Measurements from ENCODE around the gene OXNAD1.

The OXNAD1 gene

GRCh38 chr3:16328124-16328523, 63.1 kb downstream of the OXNAD1 start:
- TF ChIP-seq, protein P1, sequence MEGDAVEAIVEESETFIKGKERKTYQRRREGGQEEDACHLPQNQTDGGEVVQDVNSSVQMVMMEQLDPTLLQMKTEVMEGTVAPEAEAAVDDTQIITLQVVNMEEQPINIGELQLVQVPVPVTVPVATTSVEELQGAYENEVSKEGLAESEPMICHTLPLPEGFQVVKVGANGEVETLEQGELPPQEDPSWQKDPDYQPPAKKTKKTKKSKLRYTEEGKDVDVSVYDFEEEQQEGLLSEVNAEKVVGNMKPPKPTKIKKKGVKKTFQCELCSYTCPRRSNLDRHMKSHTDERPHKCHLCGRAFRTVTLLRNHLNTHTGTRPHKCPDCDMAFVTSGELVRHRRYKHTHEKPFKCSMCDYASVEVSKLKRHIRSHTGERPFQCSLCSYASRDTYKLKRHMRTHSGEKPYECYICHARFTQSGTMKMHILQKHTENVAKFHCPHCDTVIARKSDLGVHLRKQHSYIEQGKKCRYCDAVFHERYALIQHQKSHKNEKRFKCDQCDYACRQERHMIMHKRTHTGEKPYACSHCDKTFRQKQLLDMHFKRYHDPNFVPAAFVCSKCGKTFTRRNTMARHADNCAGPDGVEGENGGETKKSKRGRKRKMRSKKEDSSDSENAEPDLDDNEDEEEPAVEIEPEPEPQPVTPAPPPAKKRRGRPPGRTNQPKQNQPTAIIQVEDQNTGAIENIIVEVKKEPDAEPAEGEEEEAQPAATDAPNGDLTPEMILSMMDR (IDR thresholded peaks at IDR 0.05; ENCODE audit: unreplicated experiment in 3 of 3), result no peak
- H3K27ac Mint-ChIP-seq, result no peak overlapping the region
- peaks cover 51% of the 10 kb centered on the region for H3K36me3 Mint-ChIP-seq (ENCODE audit: low read depth)
- H3K27me3 Mint-ChIP-seq (ENCODE audit: low read depth), result no peaks in the 10 kb centered on the region
- peaks cover 20% of the 10 kb centered on the region for H3K9me3 Mint-ChIP-seq
- no peak overlapping the region for H3K4me3 Mint-ChIP-seq
- peaks cover 9% of the 10 kb centered on the region for H3K4me1 Mint-ChIP-seq

- Mint-ChIP-seq H3K4me3 (no peak overlapping the region), H3K9me3 (peaks cover 22% of the 10 kb centered on the region), H3K36me3 (ENCODE audit: low read depth) (peaks cover 55% of the 10 kb centered on the region), H3K4me1 (peaks cover 9% of the 10 kb centered on the region), H3K27ac (peak overlapping the region; percentile 31 to 60 (median 35)), H3K27me3 (ENCODE audit: low read depth) (no peaks in the 10 kb centered on the region)
- TF ChIP-seq, protein P1 (IDR thresholded peaks at IDR 0.05; ENCODE audit: unreplicated experiment in 3 of 3), result no peak
These were observed 64.2 kb downstream of the OXNAD1 start for GRCh38 chr3:16329036-16329825.

DNA sequence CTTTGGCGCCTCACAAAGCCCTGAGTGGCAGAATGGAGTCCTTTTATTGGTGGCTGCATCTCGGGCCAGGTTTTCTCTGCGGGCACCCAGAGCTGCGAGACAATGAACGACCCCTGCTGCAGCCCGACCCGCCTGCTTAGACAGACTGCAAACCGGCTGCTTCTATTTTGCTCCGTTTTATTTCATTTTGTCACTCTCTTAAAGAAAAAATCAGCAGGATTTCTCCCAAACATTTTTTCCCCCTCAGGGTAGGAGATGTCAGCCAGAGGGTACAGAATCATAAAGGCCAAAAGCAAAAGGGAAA, 64.8 kb downstream of the OXNAD1 start:
- H3K36me3 Mint-ChIP-seq (ENCODE audit: low read depth), result peaks cover 59% of the 10 kb centered on the region

DNA sequence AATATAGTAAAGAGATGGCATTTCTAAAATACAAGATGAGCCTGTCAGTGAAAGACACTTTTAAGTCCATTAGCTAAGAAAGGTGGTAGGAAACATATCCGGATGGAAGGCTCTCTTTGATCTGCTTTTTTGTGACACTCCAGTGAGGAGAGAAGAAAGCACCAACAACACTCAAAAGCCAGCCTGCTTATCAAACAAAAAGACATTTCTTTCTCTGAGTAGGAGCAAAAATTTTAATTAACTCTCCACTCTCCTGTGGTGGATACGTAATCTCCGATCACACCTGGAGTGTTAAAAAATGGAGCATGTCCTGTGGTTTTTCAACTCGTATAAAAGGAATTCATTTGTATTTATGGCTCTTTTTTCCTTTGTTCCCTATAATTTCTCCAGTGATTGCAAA, 65.3 kb downstream of the OXNAD1 start:
- H3K36me3 Mint-ChIP-seq (ENCODE audit: low read depth), result peaks cover 59% of the 10 kb centered on the region
- H3K4me3 Mint-ChIP-seq, result no peak overlapping the region
- H3K27ac Mint-ChIP-seq, result peak overlapping the region in 1 of 3 experiments; percentile 60
- H3K27me3 Mint-ChIP-seq (ENCODE audit: low read depth), result no peaks in the 10 kb centered on the region
- TF ChIP-seq, protein P1 (IDR thresholded peaks at IDR 0.05; ENCODE audit: unreplicated experiment in 3 of 3), result no peak
- peaks cover 9% of the 10 kb centered on the region for H3K4me1 Mint-ChIP-seq
- H3K9me3 Mint-ChIP-seq, result peaks cover 26% of the 10 kb centered on the region

More for the DNA sequence above, 64.8 kb downstream of the OXNAD1 start:
- Mint-ChIP-seq H3K4me1 (peaks cover 9% of the 10 kb centered on the region), H3K27me3 (ENCODE audit: low read depth) (no peaks in the 10 kb centered on the region), H3K9me3 (peaks cover 26% of the 10 kb centered on the region), H3K27ac (peak overlapping the region; percentile 31 to 60 (median 35)), H3K4me3 (no peak overlapping the region)
- TF ChIP-seq, protein P1 (IDR thresholded peaks at IDR 0.05; ENCODE audit: unreplicated experiment in 3 of 3), result no peak

GRCh38 chr3:16331319-16331883, 66.4 kb downstream of the OXNAD1 start:
- Mint-ChIP-seq H3K4me3 (no peak overlapping the region), H3K4me1 (peaks cover 9% of the 10 kb centered on the region), H3K27me3 (ENCODE audit: low read depth) (no peaks in the 10 kb centered on the region), H3K9me3 (peaks cover 26% of the 10 kb centered on the region), H3K36me3 (ENCODE audit: low read depth) (peaks cover 65% of the 10 kb centered on the region), H3K27ac (no peak overlapping the region)
- TF ChIP-seq, protein P1 (IDR thresholded peaks at IDR 0.05; ENCODE audit: unreplicated experiment in 3 of 3), result no peak
